H1 (cell line): Measurements from ENCODE around the gene CPXM2. TPM values are rescaled to one million over a fixed set of nuclear protein-coding genes. Genes with fewer than 3 reads are reported as not detected.

Experiments used
- CTCF ChIA-PET: fragments of 300-600 bp; sonication (Branson Sonifier 250); formaldehyde crosslinking; loops from one replicate; lab custom pipeline; 2021; ENCODE audit not compliant: partially characterized antibody; lab: Charles Lee
- POLR2A ChIA-PET: fragments of 300-600 bp; sonication (Branson Sonifier 250); formaldehyde crosslinking; loops from one replicate; lab custom pipeline; 2021; ENCODE audit warnings: inconsistent platforms; ENCODE audit not compliant: partially characterized antibody; lab: Charles Lee
- DNase-seq, 2 experiments: peaks; one replicate each; pipeline versions ENCODE4 v3.0.0 to v3.0.0-alpha.2; 2010 to 2022; ENCODE audit warnings: low spot score in 2 of 2, low read depth in 1 of 2, mixed read lengths in 1 of 2
- FAIRE-seq: peaks from 2 replicates; lab custom pipeline; 2011; peaks lifted over from hg19 to GRCh38; lab: Jason Lieb, UNC
- H2AFZ ChIP-seq: 2 replicates; pipeline ENCODE4 v1.8.1; 2012; ENCODE audit warnings: low read length, inconsistent platforms
- H2AK5ac ChIP-seq: 2 replicates; pipeline ENCODE4 v1.6.1; 2013; ENCODE audit warnings: low read depth, low read length
- H2BK120ac ChIP-seq: replicated peaks from 2 replicates; pipeline ENCODE3; 2013; ENCODE audit warnings: low read depth, low read length, inconsistent platforms
- H2BK12ac ChIP-seq: 2 replicates; pipeline ENCODE4 v1.6.1; 2013; ENCODE audit warnings: low read depth, low read length
- H2BK15ac ChIP-seq: 2 replicates; pipeline ENCODE4 v1.6.1; 2013; ENCODE audit warnings: low read length
- H2BK20ac ChIP-seq: 2 replicates; pipeline ENCODE4 v1.6.1; 2013; ENCODE audit warnings: low read length
- H2BK5ac ChIP-seq: 2 replicates; pipeline ENCODE4 v1.6.1; 2013; ENCODE audit warnings: low read depth, low read length
- H3K14ac ChIP-seq: 2 replicates; pipeline ENCODE4 v1.6.1; 2013; ENCODE audit warnings: inconsistent platforms; ENCODE audit not compliant: insufficient read length
- H3K18ac ChIP-seq: 2 replicates; pipeline ENCODE4 v1.6.1; 2013; ENCODE audit warnings: low read length; ENCODE audit errors: extremely low read depth
- H3K23ac ChIP-seq: 2 replicates; pipeline ENCODE4 v1.6.1; 2013; ENCODE audit warnings: inconsistent platforms; ENCODE audit not compliant: insufficient read length
- H3K23me2 ChIP-seq: 2 replicates; pipeline ENCODE4 v1.6.1; 2013; ENCODE audit warnings: low read depth, low read length
- H3K27ac ChIP-seq: 2 replicates; pipeline ENCODE4 v1.6.1; 2011; ENCODE audit warnings: low read depth, low read length, inconsistent platforms
- H3K27me3 ChIP-seq, 4 experiments: replicated peaks in 1 of 4; 1 replicate in 1 of 4; 2 replicates in 3 of 4; pipeline versions ENCODE4 v1.6.1 to v1.8.1; 2011 to 2013; ENCODE audit warnings: low read length in 3 of 4, mild to moderate bottlenecking in 3 of 4, inconsistent platforms in 2 of 4, mixed read lengths in 2 of 4, moderate library complexity in 1 of 4; ENCODE audit not compliant: control insufficient read depth in 3 of 4, insufficient read depth in 3 of 4; ENCODE audit errors: extremely low read depth in 1 of 4
- H3K36me3 ChIP-seq, 4 experiments: 2 replicates each; pipeline versions ENCODE4 v1.6.1 to v1.8.1; 2011 to 2013; ENCODE audit warnings: mild to moderate bottlenecking in 4 of 4, low read length in 3 of 4, moderate library complexity in 2 of 4, control low read depth in 1 of 4, inconsistent platforms in 1 of 4; ENCODE audit not compliant: insufficient read depth in 4 of 4, control insufficient read depth in 2 of 4
- H3K4ac ChIP-seq: replicated peaks from 2 replicates; pipeline ENCODE3; 2013; ENCODE audit warnings: low read length, low read depth, mixed read lengths, inconsistent platforms; ENCODE audit not compliant: insufficient read length
- H3K4me1 ChIP-seq, 4 experiments: replicated peaks in 1 of 4; 1 replicate in 1 of 4; 2 replicates in 3 of 4; pipeline versions ENCODE4 v1.6.1 to v1.8.1; 2011 to 2013; ENCODE audit warnings: low read length in 3 of 4, inconsistent platforms in 2 of 4, mixed read lengths in 1 of 4; ENCODE audit not compliant: insufficient read depth in 4 of 4, control insufficient read depth in 3 of 4
- H3K4me2 ChIP-seq, 2 experiments: 2 replicates each; pipeline versions ENCODE4 v1.6.1 to v1.8.1; 2011 to 2013; ENCODE audit warnings: low read depth in 2 of 2, low read length in 2 of 2, control low read depth in 1 of 2, inconsistent platforms in 1 of 2, mild to moderate bottlenecking in 1 of 2; ENCODE audit not compliant: insufficient read depth in 1 of 2
- H3K4me3 ChIP-seq, 4 experiments: fragments of 200-600, 300-600 bp in 1 of 4; sonication (generic), shearing (Covaris generic), sonication (Bioruptor Twin) in 1 of 4; 2 replicates each; pipeline versions ENCODE4 v1.5.1 to v1.8.1; 2011 to 2016; ENCODE audit warnings: low read length in 4 of 4, low read depth in 3 of 4, control low read depth in 2 of 4, inconsistent platforms in 2 of 4, mild to moderate bottlenecking in 2 of 4, mixed read lengths in 1 of 4, moderate library complexity in 1 of 4; ENCODE audit not compliant: insufficient read depth in 2 of 4; ENCODE audit errors: extremely low read depth in 1 of 4
- H3K56ac ChIP-seq: replicated peaks from 2 replicates; pipeline ENCODE3; 2013; ENCODE audit warnings: low read depth, mild to moderate bottlenecking, mixed read lengths, low read length, inconsistent platforms; ENCODE audit not compliant: insufficient read length
- H3K79me1 ChIP-seq: 2 replicates; pipeline ENCODE4 v1.6.1; 2013; ENCODE audit warnings: low read depth, low read length, control low read depth
- H3K79me2 ChIP-seq, 2 experiments: 2 replicates each; pipeline versions ENCODE4 v1.6.1 to v1.8.1; 2012 to 2013; ENCODE audit warnings: low read length in 2 of 2, mild to moderate bottlenecking in 2 of 2, inconsistent platforms in 1 of 2; ENCODE audit not compliant: insufficient read depth in 2 of 2, control insufficient read depth in 1 of 2
- H3K9ac ChIP-seq, 4 experiments: replicated peaks in 1 of 4; 1 replicate in 1 of 4; 2 replicates in 3 of 4; pipeline versions ENCODE4 v1.6.1 to v1.8.1; 2011 to 2013; ENCODE audit warnings: low read depth in 3 of 4, low read length in 3 of 4, control low read depth in 2 of 4, mild to moderate bottlenecking in 2 of 4, moderate library complexity in 2 of 4, inconsistent platforms in 1 of 4; ENCODE audit errors: extremely low read depth in 1 of 4
- H3K9me3 ChIP-seq, 2 experiments: 2 replicates each; pipeline versions ENCODE4 v1.6.1 to v1.8.1; 2012 to 2013; ENCODE audit warnings: mild to moderate bottlenecking in 2 of 2, moderate library complexity in 2 of 2, control low read depth in 1 of 2, inconsistent platforms in 1 of 2, low read depth in 1 of 2, low read length in 1 of 2, mixed read lengths in 1 of 2; ENCODE audit not compliant: insufficient read depth in 2 of 2
- H4K20me1 ChIP-seq, 2 experiments: replicated peaks in 1 of 2; 2 replicates each; pipeline versions ENCODE3 to v1.8.1; 2011 to 2013; ENCODE audit warnings: inconsistent platforms in 2 of 2, low read length in 2 of 2, mild to moderate bottlenecking in 1 of 2; ENCODE audit not compliant: insufficient read depth in 2 of 2, control insufficient read depth in 1 of 2
- H4K5ac ChIP-seq: 2 replicates; pipeline ENCODE4 v1.6.1; 2013; ENCODE audit warnings: low read length, low read depth, mixed read lengths, inconsistent platforms; ENCODE audit not compliant: insufficient read length
- H4K8ac ChIP-seq: 2 replicates; pipeline ENCODE4 v1.8.0; 2013; ENCODE audit warnings: mild to moderate bottlenecking, moderate library complexity, low read length, inconsistent platforms; ENCODE audit not compliant: insufficient read depth; ENCODE audit errors: extremely low read depth
- H4K91ac ChIP-seq: replicated peaks from 2 replicates; pipeline ENCODE3; 2013; ENCODE audit warnings: low read length, mixed read lengths, inconsistent platforms; ENCODE audit not compliant: insufficient read length
- ATF3 ChIP-seq: IDR thresholded peaks from 2 replicates; pipeline ENCODE4 v1.6.1; 2011; ENCODE audit warnings: low read depth, mild to moderate bottlenecking, low read length; ENCODE audit not compliant: insufficient read depth
- BCL11A ChIP-seq, 2 experiments: IDR thresholded peaks; one replicate each; pipeline ENCODE4 v1.6.1; 2011; ENCODE audit warnings: low read depth in 2 of 2, low read length in 2 of 2, mild to moderate bottlenecking in 2 of 2
- CBX5 ChIP-seq: fragments of 300-800, 300-1000 bp; sonication (generic); IDR thresholded peaks from 2 replicates; pipeline ENCODE4 v1.7.1; 2016; ENCODE audit warnings: antibody characterized with exemption, low read length, low read depth
- CBX8 ChIP-seq: fragments of 300-800, 300-1000 bp; sonication (generic); IDR thresholded peaks from 2 replicates; pipeline ENCODE4 v1.7.1; 2016; ENCODE audit warnings: low read depth, low read length, borderline replicate concordance
- E2F6 ChIP-seq: IDR thresholded peaks from 2 replicates; pipeline ENCODE4 v1.6.1; 2012; ENCODE audit warnings: inconsistent platforms
- EGR1 ChIP-seq: IDR thresholded peaks from 2 replicates; pipeline ENCODE4 v1.6.1; 2011; ENCODE audit warnings: low read depth, low read length, borderline replicate concordance
- GTF2F1 ChIP-seq: IDR thresholded peaks from 2 replicates; pipeline ENCODE4 v1.6.1; 2012; ENCODE audit warnings: low read depth, low read length, improper control_type of control experiment, borderline replicate concordance
- JUND ChIP-seq: IDR thresholded peaks from 2 replicates; pipeline ENCODE4 v1.6.1; 2011; ENCODE audit warnings: mild to moderate bottlenecking, improper control_type of control experiment, low read length
- MAFK ChIP-seq: IDR thresholded peaks from 2 replicates; pipeline ENCODE4 v1.6.1; 2012; ENCODE audit warnings: low read depth, mild to moderate bottlenecking, improper control_type of control experiment, low read length
- RBBP5 ChIP-seq: IDR thresholded peaks from 2 replicates; pipeline ENCODE4 v1.7.1; 2012; ENCODE audit warnings: low read depth, mild to moderate bottlenecking, inconsistent platforms, low read length, moderate library complexity, borderline replicate concordance
- SAP30 ChIP-seq: fragments of 300-600 bp; sonication (generic); IDR thresholded peaks from 2 replicates; pipeline ENCODE4 v1.7.1; 2012; ENCODE audit warnings: low read length, moderate library complexity, mild to moderate bottlenecking, inconsistent platforms; ENCODE audit not compliant: insufficient read depth, insufficient replicate concordance
- TEAD4 ChIP-seq: IDR thresholded peaks from 2 replicates; pipeline ENCODE4 v1.6.1; 2012; ENCODE audit warnings: low read depth, low read length, inconsistent platforms, mixed read lengths
- YY1 ChIP-seq: IDR thresholded peaks from 2 replicates; pipeline ENCODE4 v1.6.1; 2011; ENCODE audit warnings: low read depth, mild to moderate bottlenecking, low read length
- WGBS, 2 experiments: shearing (Covaris generic) in 1 of 2; methylation state at CpG; one replicate each; pipeline versions ENCODE4 v1.1.6 to v1.1.7; 2013 to 2015; ENCODE audit warnings: low lambda C conversion rate in 2 of 2, mixed read lengths in 2 of 2, inconsistent platforms in 1 of 2, low coverage in 1 of 2, missing lambda C conversion rate in 1 of 2; ENCODE audit not compliant: insufficient replicate concordance in 2 of 2, insufficient coverage in 1 of 2, insufficient read length in 1 of 2; ENCODE audit errors: extremely low coverage in 1 of 2, missing lambda C conversion rate in 1 of 2; 5-methylcytosine and 5-hydroxymethylcytosine counted together
- polyA plus RNA-seq, 7 experiments: library from polyadenylated mRNA; depleted of rRNA in 3 of 7; stranded (reverse) in 5 of 7; unstranded in 2 of 7; fragments of >200 nt in 5 of 7; fragments of 200-250 nt in 2 of 7; gene quantifications; 1 replicate in 5 of 7; 2 replicates in 1 of 7; 4 replicates in 1 of 7; pipeline versions ENCODE4 v1.2.1 to v1.2.3, GENCODE V29; 2011 to 2013; ENCODE audit warnings: missing spikeins in 2 of 7, mixed read lengths in 2 of 7
- total RNA-seq: library from RNA; stranded (reverse); fragmentation: NEBNext Ultra II Directional; extraction: Animal tissue kit (Norgen Biotek cat#: 25700); gene quantifications from 2 replicates; pipeline ENCODE4 v1.2.1, GENCODE V29; 2021

Gene CPXM2
- total and polyA plus RNA-seq, 2 of the 8 experiments (the other 6 are each of a cell fraction or from before 2014, with no cell fraction given), result 2.4 to 2.9 TPM

GRCh38 chr10:123888751-123889150, 2.9 kb downstream of the CPXM2 start:
- no peaks in the 10 kb centered on the region; a peak in 1 of 4 replicates for H3K9me3 ChIP-seq
- peaks cover 0 to 7% (median 5%) of the 10 kb centered on the region in 4 experiments; a peak in 4 of 7 replicates for H3K4me1 ChIP-seq
- H3K14ac ChIP-seq, result no peak overlapping the region
- no peak overlapping the region for H2BK120ac ChIP-seq
- H3K36me3 ChIP-seq, result no peaks in the 10 kb centered on the region
- H3K4me2 ChIP-seq, result no peak overlapping the region
- H2BK5ac ChIP-seq, result no peak overlapping the region
- no peak overlapping the region for H2BK15ac ChIP-seq
- H3K79me1 ChIP-seq, result no peaks in the 10 kb centered on the region
- no peak overlapping the region for H3K27ac ChIP-seq
- H4K20me1 ChIP-seq, result peaks cover 0 to 2% of the 10 kb centered on the region in 2 experiments
- peaks cover 0 to 30% (median 18%) of the 10 kb centered on the region in 4 experiments; a peak in 5 of 7 replicates for H3K27me3 ChIP-seq
- no peak overlapping the region for H3K9ac ChIP-seq
- no peak overlapping the region for H2BK20ac ChIP-seq
- FAIRE-seq (no peak), DNase-seq (no peak)
- no peak overlapping the region for H4K8ac ChIP-seq
- no peak overlapping the region for H2AK5ac ChIP-seq
- TF ChIP-seq BCL11A (IDR thresholded peaks at IDR 0.05; ENCODE audit: low read depth in 2 of 2, low read length in 2 of 2) (no peak), E2F6 (no peak), JUND (no peak), SAP30 (no peak), RBBP5 (no peak), GTF2F1 (no peak), EGR1 (no peak), MAFK (no peak), CBX5 (no peak), YY1 (no peak), CBX8 (no peak), TEAD4 (no peak), ATF3 (no peak)
- peaks cover 9% of the 10 kb centered on the region; the same call in 1 of the 2 replicates for H3K23me2 ChIP-seq
- WGBS, 2 experiments, result 92% methylated on average over 5 of the region's 5 CpGs; no CpG with 5 or more reads in 1 of the 2 experiments
- H3K56ac ChIP-seq, result no peak overlapping the region
- ChIA-PET CTCF (interaction anchor here (0.6 to 2.1 kb wide), 4 partner anchors 9 to 122 kb away, joined by 3 to 9 read pairs (median 6); no protein-coding TSS in a partner anchor), POLR2A (no interaction called here)
- no peak overlapping the region for H4K91ac ChIP-seq
- no peak overlapping the region for H3K18ac ChIP-seq
- H2BK12ac ChIP-seq, result no peak overlapping the region
- H3K4me3 ChIP-seq, result no peak overlapping the region
- H4K5ac ChIP-seq, result no peak overlapping the region
- no peak overlapping the region for H3K23ac ChIP-seq
- H2AFZ ChIP-seq, result no peak overlapping the region
- no peaks in the 10 kb centered on the region for H3K79me2 ChIP-seq
- no peak overlapping the region for H3K4ac ChIP-seq
